Esophagus muscularis mucosa (tissue), 3 donors: ENCODE results near the gene BCR.

ENCODE experiments used
- CTCF ChIP-seq, 3 experiments: fragments of 200-600 bp in 2 of 3; fragments of 450-650 bp in 1 of 3; sonication (generic) in 2 of 3; IDR thresholded peaks; one replicate each; pipeline ENCODE4 v1.5.1; 2017 to 2019; ENCODE audit warnings: antibody characterized with exemption in 3 of 3, mild to moderate bottlenecking in 2 of 3, moderate library complexity in 1 of 3
- EP300 ChIP-seq: sonication (generic); formaldehyde crosslinking; IDR thresholded peaks from one replicate; pipeline ENCODE4 v1.6.1; 2017; ENCODE audit warnings: antibody characterized with exemption

- no peak for TF ChIP-seq CTCF (IDR thresholded peaks at IDR 0.05)
- TF ChIP-seq EP300: no peak
Measured at GRCh38 chr22:23215294-23216241, 35.3 kb downstream of the BCR start.
